ENCODE measurements around the gene CCSAP. TPM values are rescaled to one million over a fixed set of nuclear protein-coding genes. Genes with fewer than 3 reads are reported as not detected.

CCSAP gene
- total RNA-seq, 4 donors from 2014 or later: 1.8 to 5.8 (median 2.8) TPM

DNA sequence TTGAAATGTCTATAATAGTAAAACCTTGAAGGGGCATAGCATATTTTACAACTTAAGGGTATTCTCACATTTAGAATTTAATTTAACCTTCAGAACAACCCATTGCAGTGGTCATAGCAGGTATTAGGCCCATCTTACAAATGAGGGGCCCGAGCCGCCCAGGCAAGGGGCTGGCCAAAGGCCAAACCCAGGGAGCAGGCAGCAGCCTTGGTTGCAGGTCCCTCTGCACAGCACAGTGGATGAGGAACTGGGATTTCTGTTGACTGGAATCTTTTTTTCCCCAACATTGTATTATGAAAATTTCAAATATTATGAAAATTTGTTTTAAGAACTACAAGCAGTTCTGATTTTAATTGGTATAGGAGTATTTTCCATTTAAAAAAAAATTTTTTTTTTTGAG is 33.2 kb downstream of the CCSAP start:
- Histone ChIP-seq H3K4me1 (no peaks in the 10 kb centered on the region), H3K36me3 (peaks cover 0 to 33% (median 0%) of the 10 kb centered on the region in 3 donors), H3K27ac (no peak overlapping the region), H3K4me3 (no peak overlapping the region), H3K27me3 (no peaks in the 10 kb centered on the region), H3K9me3 (no peaks in the 10 kb centered on the region)
- DNase-seq: no peak
- TF ChIP-seq POLR2A (IDR thresholded peaks at IDR 0.05): no peak
- TF ChIP-seq, protein P1, sequence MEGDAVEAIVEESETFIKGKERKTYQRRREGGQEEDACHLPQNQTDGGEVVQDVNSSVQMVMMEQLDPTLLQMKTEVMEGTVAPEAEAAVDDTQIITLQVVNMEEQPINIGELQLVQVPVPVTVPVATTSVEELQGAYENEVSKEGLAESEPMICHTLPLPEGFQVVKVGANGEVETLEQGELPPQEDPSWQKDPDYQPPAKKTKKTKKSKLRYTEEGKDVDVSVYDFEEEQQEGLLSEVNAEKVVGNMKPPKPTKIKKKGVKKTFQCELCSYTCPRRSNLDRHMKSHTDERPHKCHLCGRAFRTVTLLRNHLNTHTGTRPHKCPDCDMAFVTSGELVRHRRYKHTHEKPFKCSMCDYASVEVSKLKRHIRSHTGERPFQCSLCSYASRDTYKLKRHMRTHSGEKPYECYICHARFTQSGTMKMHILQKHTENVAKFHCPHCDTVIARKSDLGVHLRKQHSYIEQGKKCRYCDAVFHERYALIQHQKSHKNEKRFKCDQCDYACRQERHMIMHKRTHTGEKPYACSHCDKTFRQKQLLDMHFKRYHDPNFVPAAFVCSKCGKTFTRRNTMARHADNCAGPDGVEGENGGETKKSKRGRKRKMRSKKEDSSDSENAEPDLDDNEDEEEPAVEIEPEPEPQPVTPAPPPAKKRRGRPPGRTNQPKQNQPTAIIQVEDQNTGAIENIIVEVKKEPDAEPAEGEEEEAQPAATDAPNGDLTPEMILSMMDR (IDR thresholded peaks at IDR 0.05): no peak

DNA sequence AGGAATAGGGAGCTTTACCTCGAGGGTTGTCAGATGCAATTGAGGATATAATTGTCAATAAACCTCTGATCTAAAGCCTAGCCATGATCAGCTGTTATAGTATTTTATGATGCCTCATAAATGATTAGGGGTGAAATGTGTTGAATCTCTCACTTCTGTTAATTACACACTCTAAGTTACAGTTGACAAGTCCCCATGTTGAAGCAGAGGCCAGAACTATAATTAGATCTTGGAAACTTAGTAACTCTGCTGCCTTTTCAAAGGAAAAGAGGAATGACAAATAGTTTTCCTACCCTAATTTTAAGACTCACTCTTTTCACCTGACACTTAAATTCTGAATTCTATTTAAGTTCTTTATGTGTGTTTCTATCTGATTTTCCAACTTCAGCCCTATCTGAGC is 33.8 kb downstream of the CCSAP start:
- H3K4me3 ChIP-seq: no peak overlapping the region
- H3K27ac ChIP-seq: no peak overlapping the region
- TF ChIP-seq POLR2A (IDR thresholded peaks at IDR 0.05): no peak
- TF ChIP-seq, protein P1 (IDR thresholded peaks at IDR 0.05): no peak
- no peaks in the 10 kb centered on the region for H3K27me3 ChIP-seq
- peaks cover 0 to 39% (median 0%) of the 10 kb centered on the region in 3 donors for H3K36me3 ChIP-seq
- H3K9me3 ChIP-seq: no peaks in the 10 kb centered on the region
- no peaks in the 10 kb centered on the region for H3K4me1 ChIP-seq
- DNase-seq: no peak

DNA sequence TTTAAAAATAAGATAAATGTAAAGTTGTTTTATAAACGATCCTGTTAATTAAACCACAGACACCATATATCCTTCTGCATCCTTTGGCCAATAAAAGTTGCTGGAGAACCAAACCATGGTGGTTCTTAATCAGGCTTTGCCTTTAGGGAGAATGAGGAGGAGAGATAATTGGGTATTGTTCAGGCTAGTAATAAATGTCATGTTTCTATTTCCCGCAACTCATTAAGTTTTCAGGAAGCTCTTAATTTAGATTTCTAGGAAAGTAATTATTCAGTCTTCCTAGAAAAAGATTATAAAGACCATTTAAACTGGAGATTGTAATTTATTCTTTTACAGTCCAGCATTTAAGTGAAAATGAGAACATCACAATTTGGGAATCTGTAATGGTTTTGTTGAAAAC is 37.5 kb downstream of the CCSAP start:
- Histone ChIP-seq H3K4me3 (no peak overlapping the region), H3K36me3 (peaks cover 0 to 54% (median 0%) of the 10 kb centered on the region in 3 donors), H3K4me1 (no peaks in the 10 kb centered on the region), H3K27ac (no peak overlapping the region), H3K9me3 (no peaks in the 10 kb centered on the region), H3K27me3 (no peaks in the 10 kb centered on the region)
- no peak for DNase-seq
- TF ChIP-seq POLR2A (IDR thresholded peaks at IDR 0.05): no peak
- TF ChIP-seq, protein P1 (IDR thresholded peaks at IDR 0.05): no peak

DNA sequence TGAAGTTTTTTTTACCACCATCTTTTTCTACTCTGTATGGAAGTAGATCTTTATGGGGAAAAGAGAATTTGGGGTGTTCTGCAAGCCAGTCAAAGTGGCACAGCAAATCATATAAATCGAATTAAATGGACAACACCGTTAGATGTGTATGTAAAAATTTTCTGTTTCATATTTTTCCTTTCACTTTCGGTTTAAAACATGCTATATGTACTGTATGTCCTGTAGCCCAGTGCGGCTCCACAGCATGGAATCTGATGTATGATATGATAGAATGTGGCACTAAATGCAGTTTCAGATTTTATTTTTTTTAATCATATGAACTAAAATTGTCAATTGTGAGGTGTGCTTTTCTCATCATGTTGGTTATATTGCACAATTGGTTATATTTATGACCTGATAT is 39.0 kb downstream of the CCSAP start:
- DNase-seq: no peak
- Histone ChIP-seq H3K4me1 (no peaks in the 10 kb centered on the region), H3K36me3 (peaks cover 0 to 70% (median 0%) of the 10 kb centered on the region in 3 donors), H3K4me3 (no peak overlapping the region), H3K9me3 (no peaks in the 10 kb centered on the region), H3K27ac (no peak overlapping the region), H3K27me3 (no peaks in the 10 kb centered on the region)
- TF ChIP-seq, protein P1 (IDR thresholded peaks at IDR 0.05): no peak
- no peak for TF ChIP-seq POLR2A (IDR thresholded peaks at IDR 0.05)

DNA sequence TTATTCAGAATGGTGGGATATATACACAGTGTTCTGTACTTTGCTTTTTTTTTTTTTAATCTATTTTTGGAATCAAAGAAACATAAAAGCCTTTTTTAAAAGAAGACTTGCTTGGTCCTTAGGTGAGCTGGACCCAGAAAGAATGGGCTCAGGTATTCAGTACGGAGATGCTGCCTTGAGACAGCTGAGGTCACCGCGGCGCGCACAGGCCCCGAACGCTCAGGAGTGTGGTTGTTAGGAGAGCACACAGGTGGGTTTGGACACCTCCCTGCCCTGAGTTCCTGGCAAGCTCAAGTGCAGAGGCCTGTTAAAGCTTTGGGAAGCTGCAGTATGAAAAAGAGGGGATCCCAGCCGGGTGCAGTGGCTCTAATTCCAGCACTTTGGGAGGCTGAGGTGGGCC is 40.1 kb downstream of the CCSAP start:
- no peak for DNase-seq
- H3K9me3 ChIP-seq: no peaks in the 10 kb centered on the region
- H3K4me3 ChIP-seq: no peak overlapping the region
- peaks cover 0 to 67% (median 0%) of the 10 kb centered on the region in 3 donors for H3K36me3 ChIP-seq
- TF ChIP-seq, protein P1 (IDR thresholded peaks at IDR 0.05): no peak
- TF ChIP-seq POLR2A (IDR thresholded peaks at IDR 0.05): no peak
- no peaks in the 10 kb centered on the region for H3K4me1 ChIP-seq
- no peak overlapping the region for H3K27ac ChIP-seq
- H3K27me3 ChIP-seq: no peaks in the 10 kb centered on the region

Measured in Peyer's patch (tissue), 4 donors.